Measurements from ENCODE around the gene DLL4. TPM values are rescaled to one million over a fixed set of nuclear protein-coding genes. Genes with fewer than 3 reads are reported as not detected.

Gene DLL4
- total RNA-seq, 1 experiment from 2014 or later, result 1.5 TPM

- H3K9me3 ChIP-seq (ENCODE audit: control insufficient read depth in 1 of 2, insufficient read depth in 1 of 2, low read depth in 1 of 2, low read length in 2 of 2), result no peaks in the 10 kb centered on the region
- H3K79me2 ChIP-seq (ENCODE audit: insufficient read depth, low read length), result peaks cover 21% of the 10 kb centered on the region
- POLR2A ChIA-PET, result interaction anchor here (1.0 to 2.4 kb wide), 4 partner anchors 17 to 214 kb away, joined by 4 to 34 read pairs (median 6); no protein-coding TSS in a partner anchor
- no peak for ATAC-seq
- TF ChIP-seq RAD21 (IDR thresholded peaks at IDR 0.05; ENCODE audit: low read depth) (no peak), ATF3 (IDR thresholded peaks at IDR 0.05) (no peak)
- no peak overlapping the region for H3K9ac ChIP-seq (ENCODE audit: low read length)
- H3K9me2 ChIP-seq (ENCODE audit: insufficient read depth), result no peaks in the 10 kb centered on the region
- H3K4me1 ChIP-seq (ENCODE audit: control insufficient read depth in 1 of 2, insufficient read depth in 2 of 2, low read length in 2 of 2), result peaks cover 7 to 26% of the 10 kb centered on the region in 2 experiments; a peak in 3 of 4 replicates
- no TSS peak for BruUV-seq (replicated peaks)
- H3K27ac ChIP-seq (ENCODE audit: low read depth, low read length), result peak overlapping the region; percentile 7; the same call in 1 of the 2 replicates
- H3K4me2 ChIP-seq (ENCODE audit: low read length), result peak overlapping the region; percentile 97; the same call in 1 of the 2 replicates
- no peak for DNase-seq (ENCODE audit: low read depth, low spot score)
- H4K20me1 ChIP-seq (ENCODE audit: insufficient read depth), result no peaks in the 10 kb centered on the region
- no peak overlapping the region for H3K4me3 ChIP-seq (replicated peaks in 1 of 2; ENCODE audit: low read depth in 1 of 2, low read length in 2 of 2)
- peaks cover 0 to 4% of the 10 kb centered on the region in 2 experiments; a peak in 1 of 4 replicates for H3K36me3 ChIP-seq (ENCODE audit: control insufficient read depth in 1 of 2, insufficient read depth in 2 of 2, low read length in 2 of 2)
- intact Hi-C loops (cut with micrococcal nuclease), result loop anchor here (5.0 kb wide), 1 partner anchor 301 kb away; the partner anchor contains the start of gene KNL1
- H3K27me3 ChIP-seq (ENCODE audit: insufficient read depth, low read length), result no peaks in the 10 kb centered on the region
- CTCF ChIA-PET, result interaction anchor here (0.6 to 5.4 kb wide), 16 partner anchors 13 to 614 kb away, joined by 3 to 166 read pairs (median 10); partner anchors contain the start of gene RHOV
- H2AFZ ChIP-seq (ENCODE audit: low read depth, low read length, poor library complexity, severe bottlenecking), result peak overlapping the region; percentile 85
- RAD21 ChIA-PET (ENCODE audit: low non-redundant PET in 1 of 2, low total read pairs in 2 of 2, uncharacterized antibody in 2 of 2, unreplicated experiment in 2 of 2), result interaction anchor here (1.0 to 2.4 kb wide), 5 partner anchors 20 to 108 kb away, joined by 3 to 21 read pairs (median 8); partner anchors contain the start of gene RHOV (in 1 of the 2)
Observed at GRCh38 chr15:40893019-40893670, 36.0 kb upstream of the DLL4 start.

- CTCF ChIA-PET, result interaction anchor here (0.6 to 5.4 kb wide), 42 partner anchors 9 to 1208 kb away, joined by 3 to 166 read pairs (median 4); partner anchors contain the start of genes DLL4, GCHFR, NUSAP1 and OIP5
- peak; percentile 93 for ATAC-seq
- intact Hi-C loops (cut with micrococcal nuclease), result loop anchor here (1.0 to 5.0 kb wide), 4 partner anchors 37 to 302 kb away; partner anchors contain the start of gene KNL1
- DNase-seq (ENCODE audit: low read depth, low spot score), result peak; percentile 94
- Histone ChIP-seq H3K9ac (ENCODE audit: low read length) (peak within 1 kb of the TSS; percentile 76), H3K79me2 (ENCODE audit: insufficient read depth, low read length) (peaks cover 21% of the 10 kb centered on the region), H3K36me3 (ENCODE audit: control insufficient read depth in 1 of 2, insufficient read depth in 2 of 2, low read length in 2 of 2) (peaks cover 0 to 9% of the 10 kb centered on the region in 2 experiments; a peak in 2 of 4 replicates), H3K4me1 (ENCODE audit: control insufficient read depth in 1 of 2, insufficient read depth in 2 of 2, low read length in 2 of 2) (peaks cover 7 to 26% of the 10 kb centered on the region in 2 experiments; a peak in 3 of 4 replicates), H3K4me3 (replicated peaks in 1 of 2; ENCODE audit: low read depth in 1 of 2, low read length in 2 of 2) (peak within 1 kb of the TSS; percentile 94), H3K9me2 (ENCODE audit: insufficient read depth) (no peaks in the 10 kb centered on the region), H3K27me3 (ENCODE audit: insufficient read depth, low read length) (no peaks in the 10 kb centered on the region), H2AFZ (ENCODE audit: low read depth, low read length, poor library complexity, severe bottlenecking) (peak within 1 kb of the TSS; percentile 85), H3K4me2 (ENCODE audit: low read length) (peak within 1 kb of the TSS; percentile 97), H3K27ac (ENCODE audit: low read depth, low read length) (peak within 1 kb of the TSS; percentile 73), H3K9me3 (ENCODE audit: control insufficient read depth in 1 of 2, insufficient read depth in 1 of 2, low read depth in 1 of 2, low read length in 2 of 2) (no peaks in the 10 kb centered on the region), H4K20me1 (ENCODE audit: insufficient read depth) (no peaks in the 10 kb centered on the region)
- no TSS peak for BruUV-seq (replicated peaks)
- RAD21 ChIA-PET (ENCODE audit: low non-redundant PET in 1 of 2, low total read pairs in 2 of 2, uncharacterized antibody in 2 of 2, unreplicated experiment in 2 of 2), result interaction anchor here (0.5 to 2.4 kb wide), 11 partner anchors 12 to 304 kb away, joined by 3 to 21 read pairs (median 5); partner anchors contain the start of gene SPINT1 (in 1 of the 2)
- POLR2A ChIA-PET, result interaction anchor here (0.8 to 2.4 kb wide), 14 partner anchors 9 to 304 kb away, joined by 3 to 34 read pairs (median 4); partner anchors contain the start of genes CHAC1, DLL4 and RHOV
- TF ChIP-seq RAD21 (IDR thresholded peaks at IDR 0.05; ENCODE audit: low read depth) (peak; percentile 97), MAX (IDR thresholded peaks at IDR 0.05) (peak; percentile 97), SP1 (IDR thresholded peaks at IDR 0.05; ENCODE audit: low read depth) (peak; percentile 76), YY1 (IDR thresholded peaks at IDR 0.05; ENCODE audit: extremely low read depth, insufficient replicate concordance, low read depth, low read length) (peak; percentile 4), CTCF (IDR thresholded peaks at IDR 0.05 in 2 of 3, conservative IDR thresholded peaks at IDR 0.05 in 1 of 3; ENCODE audit: borderline replicate concordance in 1 of 3, insufficient read depth in 1 of 3, low read depth in 2 of 3, low read length in 2 of 3) (peak; percentile 70 to 89 (median 81)), ZBTB33 (IDR thresholded peaks at IDR 0.05; ENCODE audit: extremely low read depth, insufficient replicate concordance, low read length) (no peak), EGR1 (IDR thresholded peaks at IDR 0.05; ENCODE audit: low read depth) (peak; percentile 93)
Observed at GRCh38 chr15:40893733-40894680, 35.1 kb upstream of the DLL4 start, which contains the start of gene VPS18. Gene VPS18, plus strand, starts transcription at chr15:40894450. Its CDS starts 319 bp downstream, at chr15:40894769.

Data from HCT116 (cell line).